ENCODE measurements around the gene HDAC4. TPM values are rescaled to one million over a fixed set of nuclear protein-coding genes. Genes with fewer than 3 reads are reported as not detected.

The HDAC4 gene
- polyA plus RNA-seq, 1 donor (not counting 4 experiments of a cell fraction or from before 2014, with no cell fraction given) = 2.9 TPM

DNA sequence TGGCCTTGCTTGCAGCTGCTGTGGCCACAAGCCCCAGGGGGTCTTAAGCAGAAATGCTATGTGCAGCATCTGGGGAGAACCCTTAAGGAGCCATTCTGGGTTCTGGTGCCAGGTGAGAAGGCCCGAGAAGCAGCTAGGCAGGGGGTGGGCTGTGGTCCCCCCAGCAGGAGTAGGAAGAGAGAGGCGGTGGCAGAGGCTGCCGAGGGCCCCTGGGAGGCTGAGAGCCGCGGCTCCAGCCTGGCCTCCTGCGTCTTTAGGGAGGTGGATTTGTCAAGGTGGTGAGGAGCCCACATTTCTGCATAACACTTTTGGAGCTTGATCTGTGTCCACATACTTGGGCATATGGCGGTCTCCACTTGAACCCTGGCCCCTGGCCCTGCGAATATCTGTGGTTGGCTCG, 356.5 kb downstream of the HDAC4 start:
- Histone ChIP-seq H3K27me3 (ENCODE audit: control insufficient read depth, extremely low read depth, insufficient read depth, low read length) (no peaks in the 10 kb centered on the region), H3K4me2 (ENCODE audit: control insufficient read depth, extremely low read depth, insufficient read depth, low read depth, low read length) (no peak overlapping the region), H3K9ac (ENCODE audit: control insufficient read depth, extremely low read depth, insufficient read depth, low read length) (no peak overlapping the region), H3K79me2 (ENCODE audit: control insufficient read depth, insufficient read depth, low read length) (no peaks in the 10 kb centered on the region), H3K4me3 (ENCODE audit: control insufficient read depth in 2 of 3, extremely low read depth in 1 of 3, insufficient read depth in 2 of 3, low read depth in 1 of 3, low read length in 3 of 3) (no peak overlapping the region), H3K9me1 (ENCODE audit: control insufficient read depth, extremely low read depth, insufficient read depth, low read length) (no peaks in the 10 kb centered on the region), H2AFZ (ENCODE audit: control insufficient read depth, low read length) (no peak overlapping the region), H3K4me1 (ENCODE audit: control insufficient read depth, extremely low read depth, insufficient read depth, low read length) (no peaks in the 10 kb centered on the region), H4K20me1 (ENCODE audit: control insufficient read depth, extremely low read depth, insufficient read depth, low read length) (peaks cover 2% of the 10 kb centered on the region), H3K9me3 (ENCODE audit: control insufficient read depth, low read depth, low read length) (no peaks in the 10 kb centered on the region), H3K27ac (ENCODE audit: control insufficient read depth, insufficient read depth, low read length) (no peak overlapping the region), H3K36me3 (ENCODE audit: control insufficient read depth in 2 of 2, extremely low read depth in 1 of 2, insufficient read depth in 2 of 2, low read length in 2 of 2) (no peaks in the 10 kb centered on the region)
- DNase-seq (ENCODE audit: low read depth, low spot score) (no peak), FAIRE-seq (no peak)
- dilution Hi-C loops (cut with MboI; ENCODE audit: extremely low pct_ligation_motif_present, low sequenced_read_pairs) = no loop called here
- TF ChIP-seq, protein P1, sequence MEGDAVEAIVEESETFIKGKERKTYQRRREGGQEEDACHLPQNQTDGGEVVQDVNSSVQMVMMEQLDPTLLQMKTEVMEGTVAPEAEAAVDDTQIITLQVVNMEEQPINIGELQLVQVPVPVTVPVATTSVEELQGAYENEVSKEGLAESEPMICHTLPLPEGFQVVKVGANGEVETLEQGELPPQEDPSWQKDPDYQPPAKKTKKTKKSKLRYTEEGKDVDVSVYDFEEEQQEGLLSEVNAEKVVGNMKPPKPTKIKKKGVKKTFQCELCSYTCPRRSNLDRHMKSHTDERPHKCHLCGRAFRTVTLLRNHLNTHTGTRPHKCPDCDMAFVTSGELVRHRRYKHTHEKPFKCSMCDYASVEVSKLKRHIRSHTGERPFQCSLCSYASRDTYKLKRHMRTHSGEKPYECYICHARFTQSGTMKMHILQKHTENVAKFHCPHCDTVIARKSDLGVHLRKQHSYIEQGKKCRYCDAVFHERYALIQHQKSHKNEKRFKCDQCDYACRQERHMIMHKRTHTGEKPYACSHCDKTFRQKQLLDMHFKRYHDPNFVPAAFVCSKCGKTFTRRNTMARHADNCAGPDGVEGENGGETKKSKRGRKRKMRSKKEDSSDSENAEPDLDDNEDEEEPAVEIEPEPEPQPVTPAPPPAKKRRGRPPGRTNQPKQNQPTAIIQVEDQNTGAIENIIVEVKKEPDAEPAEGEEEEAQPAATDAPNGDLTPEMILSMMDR (optimal IDR thresholded peaks at IDR 0.05 in 1 of 3, IDR thresholded peaks at IDR 0.05 in 1 of 3, conservative IDR thresholded peaks at IDR 0.05 in 1 of 3; ENCODE audit: extremely low read depth in 1 of 3, insufficient read depth in 2 of 3, low read length in 3 of 3) = no peak
- TF ChIP-seq EZH2 (IDR thresholded peaks at IDR 0.05; ENCODE audit: low read length) = no peak

DNA sequence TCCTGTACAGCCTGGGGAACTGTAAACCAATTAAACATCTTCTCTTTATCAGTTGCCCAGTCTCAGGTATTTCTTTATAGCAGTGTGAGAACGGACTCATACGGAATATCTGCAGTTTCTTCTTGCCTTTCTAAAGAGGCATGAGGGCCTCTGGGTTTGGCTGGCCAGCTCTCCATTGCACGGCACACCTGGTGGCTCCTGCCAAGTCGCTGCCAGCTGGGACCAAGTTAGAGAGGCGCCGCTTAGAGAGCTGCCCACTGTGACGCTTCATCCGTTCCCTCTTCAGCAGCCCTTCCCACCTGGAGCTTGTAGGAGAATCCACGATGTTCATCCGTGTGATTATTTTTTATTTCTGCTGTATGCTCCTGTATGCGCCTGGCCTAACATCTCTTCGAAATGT, 357.5 kb downstream of the HDAC4 start:
- dilution Hi-C loops (cut with MboI; ENCODE audit: extremely low pct_ligation_motif_present, low sequenced_read_pairs) = no loop called here
- no peak overlapping the region for H3K9ac ChIP-seq (ENCODE audit: control insufficient read depth, extremely low read depth, insufficient read depth, low read length)
- H3K9me1 ChIP-seq (ENCODE audit: control insufficient read depth, extremely low read depth, insufficient read depth, low read length) = no peaks in the 10 kb centered on the region
- DNase-seq (ENCODE audit: low read depth, low spot score) = no peak
- no peaks in the 10 kb centered on the region for H3K4me1 ChIP-seq (ENCODE audit: control insufficient read depth, extremely low read depth, insufficient read depth, low read length)
- H3K79me2 ChIP-seq (ENCODE audit: control insufficient read depth, insufficient read depth, low read length) = no peaks in the 10 kb centered on the region
- no peak for FAIRE-seq
- H3K4me2 ChIP-seq (ENCODE audit: control insufficient read depth, extremely low read depth, insufficient read depth, low read depth, low read length) = no peak overlapping the region
- no peak overlapping the region for H3K27ac ChIP-seq (ENCODE audit: control insufficient read depth, insufficient read depth, low read length)
- no peaks in the 10 kb centered on the region for H3K36me3 ChIP-seq (ENCODE audit: control insufficient read depth in 2 of 2, extremely low read depth in 1 of 2, insufficient read depth in 2 of 2, low read length in 2 of 2)
- peaks cover 2% of the 10 kb centered on the region for H4K20me1 ChIP-seq (ENCODE audit: control insufficient read depth, extremely low read depth, insufficient read depth, low read length)
- no peaks in the 10 kb centered on the region for H3K27me3 ChIP-seq (ENCODE audit: control insufficient read depth, extremely low read depth, insufficient read depth, low read length)
- no peak overlapping the region for H2AFZ ChIP-seq (ENCODE audit: control insufficient read depth, low read length)
- H3K9me3 ChIP-seq (ENCODE audit: control insufficient read depth, low read depth, low read length) = no peaks in the 10 kb centered on the region
- no peak overlapping the region for H3K4me3 ChIP-seq (ENCODE audit: control insufficient read depth in 2 of 3, extremely low read depth in 1 of 3, insufficient read depth in 2 of 3, low read depth in 1 of 3, low read length in 3 of 3)
- TF ChIP-seq, protein P1 (optimal IDR thresholded peaks at IDR 0.05 in 1 of 3, IDR thresholded peaks at IDR 0.05 in 1 of 3, conservative IDR thresholded peaks at IDR 0.05 in 1 of 3; ENCODE audit: extremely low read depth in 1 of 3, insufficient read depth in 2 of 3, low read length in 3 of 3) = no peak
- no peak for TF ChIP-seq EZH2 (IDR thresholded peaks at IDR 0.05; ENCODE audit: low read length)
